Upper lobe of left lung (tissue), 4 donors: ENCODE data around the gene C10orf67.

ENCODE experiments used
- CTCF ChIP-seq, 6 experiments: fragments of 450-650 bp in 4 of 6; fragments of 200-600 bp in 2 of 6; sonication (generic) in 2 of 6; IDR thresholded peaks; one replicate each; pipeline ENCODE4 v1.5.1; 2016 to 2019; ENCODE audit warnings: antibody characterized with exemption in 6 of 6
- POLR2A ChIP-seq, 4 donors: fragments of 450-650 bp; IDR thresholded peaks; one replicate each; pipeline ENCODE4 v1.5.1; 2016 to 2017; ENCODE audit warnings: antibody characterized with exemption in 4 of 4, mild to moderate bottlenecking in 2 of 4

GRCh38 chr10:23157239-23157681 is 187.3 kb downstream of the C10orf67 start:
- no peak for TF ChIP-seq POLR2A (IDR thresholded peaks at IDR 0.05)
- no peak for TF ChIP-seq CTCF (IDR thresholded peaks at IDR 0.05)
